IMR-90 (cell line): ENCODE results near the gene ARMC10. TPM values are rescaled to one million over a fixed set of nuclear protein-coding genes. Genes with fewer than 3 reads are reported as not detected.

ENCODE experiments used
- ATAC-seq: fragments of 200-7000 bp; cut with Tn5 transposase; 2 replicates; pipeline ENCODE4 v1.9.1; 2020; ENCODE audit warnings: low read depth, mild to moderate bottlenecking, moderate library complexity
- BruUV-seq: library from RNA; stranded (reverse); fragments of 400-500 nt; replicated peaks from 2 replicates; lab custom pipeline; 2021; lab: Mats Ljungman, UMichigan
- CTCF ChIA-PET: fragments of 300-600 bp; formaldehyde crosslinking; extraction: SDS; loops from one replicate; lab custom pipeline; 2021; ENCODE audit warnings: antibody characterized with exemption; lab: Yijun Ruan, JAX
- POLR2A ChIA-PET: fragments of 300-600 bp; sonication (Branson Sonifier 250); formaldehyde crosslinking; loops from one replicate; lab custom pipeline; 2022; ENCODE audit warnings: antibody characterized with exemption; ENCODE audit not compliant: unreplicated experiment; lab: Charles Lee
- DNase-seq: peaks from one replicate; pipeline ENCODE4 v3.0.0; 2013
- H2AFZ ChIP-seq: replicated peaks from 2 replicates; pipeline ENCODE3; 2013; ENCODE audit warnings: low read length, mild to moderate bottlenecking; ENCODE audit not compliant: poor library complexity
- H2AK5ac ChIP-seq: 2 replicates; pipeline ENCODE4 v1.6.1; 2013; ENCODE audit warnings: low read depth, low read length, inconsistent platforms
- H2AK9ac ChIP-seq: replicated peaks from 2 replicates; pipeline ENCODE3; 2013; ENCODE audit warnings: mild to moderate bottlenecking, low read depth, low read length, moderate library complexity; ENCODE audit not compliant: poor library complexity
- H2BK120ac ChIP-seq: 2 replicates; pipeline ENCODE4 v1.6.1; 2013; ENCODE audit warnings: low read depth, low read length, inconsistent platforms
- H2BK15ac ChIP-seq: 3 replicates; pipeline ENCODE4 v1.6.1; 2013; ENCODE audit warnings: low read depth, low read length, inconsistent platforms
- H2BK20ac ChIP-seq: 2 replicates; pipeline ENCODE4 v1.6.1; 2013; ENCODE audit warnings: low read depth, mild to moderate bottlenecking, inconsistent platforms, low read length, moderate library complexity
- H2BK5ac ChIP-seq: 2 replicates; pipeline ENCODE4 v1.6.1; 2013; ENCODE audit warnings: mild to moderate bottlenecking, low read depth, low read length, inconsistent platforms; ENCODE audit not compliant: poor library complexity, severe bottlenecking
- H3K14ac ChIP-seq: replicated peaks from 2 replicates; pipeline ENCODE4 v1.6.1; 2013; ENCODE audit warnings: low read depth, low read length, inconsistent platforms
- H3K18ac ChIP-seq: 2 replicates; pipeline ENCODE4 v1.6.1; 2013; ENCODE audit warnings: low read depth, low read length, control low read depth
- H3K23ac ChIP-seq: 2 replicates; pipeline ENCODE4 v1.6.1; 2013; ENCODE audit warnings: low read depth, low read length, inconsistent platforms
- H3K27ac ChIP-seq: 2 replicates; pipeline ENCODE4 v1.5.1; 2013; ENCODE audit warnings: mild to moderate bottlenecking, control low read depth, low read length; ENCODE audit not compliant: insufficient read depth
- H3K27me3 ChIP-seq: 2 replicates; pipeline ENCODE4 v1.6.1; 2013; ENCODE audit warnings: low read length; ENCODE audit not compliant: control insufficient read depth, insufficient read depth
- H3K36me3 ChIP-seq: 2 replicates; pipeline ENCODE4 v1.6.1; 2013; ENCODE audit warnings: low read length, mixed read lengths; ENCODE audit not compliant: control insufficient read depth, insufficient read depth
- H3K4ac ChIP-seq: 2 replicates; pipeline ENCODE4 v1.6.1; 2013; ENCODE audit warnings: low read depth, low read length, inconsistent platforms
- H3K4me1 ChIP-seq: 2 replicates; pipeline ENCODE4 v1.6.1; 2013; ENCODE audit warnings: low read length, mixed read lengths; ENCODE audit not compliant: control insufficient read depth, insufficient read depth
- H3K4me2 ChIP-seq: 2 replicates; pipeline ENCODE4 v1.6.1; 2013; ENCODE audit warnings: low read depth, mild to moderate bottlenecking, control low read depth, low read length, moderate library complexity
- H3K4me3 ChIP-seq: 2 replicates; pipeline ENCODE4 v1.5.1; 2013; ENCODE audit warnings: low read depth, mild to moderate bottlenecking, control low read depth, low read length, moderate library complexity; ENCODE audit not compliant: insufficient read depth
- H3K56ac ChIP-seq: 2 replicates; pipeline ENCODE4 v1.6.1; 2013; ENCODE audit warnings: low read length, inconsistent platforms; ENCODE audit not compliant: insufficient read depth; ENCODE audit errors: extremely low read depth
- H3K79me1 ChIP-seq, 2 experiments: 2 replicates each; pipeline ENCODE4 v1.6.1; 2013; ENCODE audit warnings: low read length in 2 of 2, inconsistent platforms in 1 of 2, low read depth in 1 of 2
- H3K9ac ChIP-seq: 2 replicates; pipeline ENCODE4 v1.6.1; 2013; ENCODE audit warnings: low read depth, low read length, control low read depth
- H3K9me1 ChIP-seq: 2 replicates; pipeline ENCODE4 v1.6.1; 2013; ENCODE audit warnings: low read length, inconsistent platforms; ENCODE audit not compliant: insufficient read depth
- H3K9me3 ChIP-seq: 2 replicates; pipeline ENCODE4 v1.6.1; 2013; ENCODE audit warnings: low read length; ENCODE audit not compliant: control insufficient read depth, insufficient read depth
- H4K20me1 ChIP-seq: 2 replicates; pipeline ENCODE4 v1.6.1; 2013; ENCODE audit warnings: low read length, inconsistent platforms; ENCODE audit not compliant: insufficient read depth
- H4K5ac ChIP-seq: 2 replicates; pipeline ENCODE4 v1.6.1; 2013; ENCODE audit warnings: mild to moderate bottlenecking, low read depth, low read length, control low read depth
- H4K8ac ChIP-seq, 2 experiments: 2 replicates each; pipeline ENCODE4 v1.6.1; 2013; ENCODE audit warnings: low read depth in 2 of 2, low read length in 2 of 2, control low read depth in 1 of 2, inconsistent platforms in 1 of 2
- H4K91ac ChIP-seq: 2 replicates; pipeline ENCODE4 v1.6.1; 2013; ENCODE audit warnings: low read depth, low read length, inconsistent platforms; ENCODE audit not compliant: insufficient read depth
- FOS ChIP-seq: fragments of 150-350 bp; IDR thresholded peaks from 2 replicates; pipeline ENCODE4 v1.6.1; 2016; ENCODE audit warnings: low read depth, low read length
- WGBS, 2 experiments: methylation state at CpG; one replicate each; pipeline versions ENCODE4 v1.1.5 to v1.1.7; 2013; ENCODE audit warnings: missing lambda C conversion rate in 2 of 2; ENCODE audit not compliant: insufficient read length in 1 of 2; ENCODE audit errors: extremely low coverage in 2 of 2; 5-methylcytosine and 5-hydroxymethylcytosine counted together
- dilution Hi-C: fragments of 300-500 bp; cut with HindIII; formaldehyde crosslinking; loops from one replicate; pipeline ENCODE4 v1.14.3; 2018; ENCODE audit warnings: low sequenced_read_pairs; ENCODE audit not compliant: unreplicated experiment
- in situ Hi-C: fragments of 300-500 bp; cut with MboI; formaldehyde crosslinking; loops from 3 replicates; pipeline ENCODE4 v1.14.3; 2019; ENCODE audit warnings: low sequenced_read_pairs, inconsistent platforms, mixed read lengths
- intact Hi-C: fragments of 100-400 bp; cut with micrococcal nuclease; formaldehyde crosslinking; loops from 2 replicates; pipeline ENCODE4 v1.10.0; 2022
- polyA plus RNA-seq, 3 experiments: library from polyadenylated mRNA; depleted of rRNA; stranded (reverse); fragments of >200 nt; gene quantifications; 2 replicates each; pipeline ENCODE4 v1.2.3, GENCODE V29; 2012; ENCODE audit warnings: low replicate concordance in 1 of 3
- total RNA-seq: library from RNA; depleted of rRNA; stranded (reverse); fragments of >200 nt; gene quantifications from 2 replicates; pipeline ENCODE4 v1.2.3, GENCODE V29; 2012

Gene ARMC10
- total and polyA plus RNA-seq, 2 of the 4 experiments (the other 2 are of a cell fraction): 17.4 to 21.0 TPM

- no peaks in the 10 kb centered on the region for H3K9me3 ChIP-seq
- no peak for TF ChIP-seq FOS
- no peaks in the 10 kb centered on the region for H3K27me3 ChIP-seq
- H4K20me1 ChIP-seq: no peaks in the 10 kb centered on the region
- no peak overlapping the region for H2BK5ac ChIP-seq
- no peak overlapping the region for H3K4me2 ChIP-seq
- H3K14ac ChIP-seq: no peak overlapping the region
- intact Hi-C loops (no loop called here), in situ Hi-C loops (no loop called here), dilution Hi-C loops (no loop called here)
- no peak overlapping the region for H3K4me3 ChIP-seq
- H2AFZ ChIP-seq: no peak overlapping the region
- no peak overlapping the region for H2BK20ac ChIP-seq
- no peak overlapping the region for H4K91ac ChIP-seq
- H2BK120ac ChIP-seq: no peak overlapping the region
- no peak overlapping the region for H3K4ac ChIP-seq
- H3K23ac ChIP-seq: no peak overlapping the region
- no peak overlapping the region for H2BK15ac ChIP-seq
- no peak overlapping the region for H3K56ac ChIP-seq
- no CpG with 5 or more reads among the region's 1 CpG for whole genome bisulfite sequencing, 2 experiments
- no peak for DNase-seq
- ChIA-PET POLR2A (no interaction called here), CTCF (no interaction called here)
- BruUV-seq: no TSS peak
- no peak overlapping the region for H4K8ac ChIP-seq
- peaks cover 3% of the 10 kb centered on the region; the same call in 1 of the 2 replicates for H3K9me1 ChIP-seq
- no peaks in the 10 kb centered on the region for H3K4me1 ChIP-seq
- no peak overlapping the region for H4K5ac ChIP-seq
- ATAC-seq: no peak
- no peak overlapping the region for H3K27ac ChIP-seq
- no peak overlapping the region for H3K18ac ChIP-seq
- no peak overlapping the region for H2AK5ac ChIP-seq
- no peak overlapping the region for H3K9ac ChIP-seq
- H3K79me1 ChIP-seq: peaks cover 9 to 44% of the 10 kb centered on the region in 2 experiments
- 0 out of 2 replicates have a peak, but pooled peaks cover 1% of the 10 kb centered on the region for H3K36me3 ChIP-seq
- H2AK9ac ChIP-seq: no peak overlapping the region
Measured at GRCh38 chr7:103082497-103082896, 7.6 kb downstream of the ARMC10 start.
